ENCODE data around the gene SNAP29.

Gene SNAP29

DNA sequence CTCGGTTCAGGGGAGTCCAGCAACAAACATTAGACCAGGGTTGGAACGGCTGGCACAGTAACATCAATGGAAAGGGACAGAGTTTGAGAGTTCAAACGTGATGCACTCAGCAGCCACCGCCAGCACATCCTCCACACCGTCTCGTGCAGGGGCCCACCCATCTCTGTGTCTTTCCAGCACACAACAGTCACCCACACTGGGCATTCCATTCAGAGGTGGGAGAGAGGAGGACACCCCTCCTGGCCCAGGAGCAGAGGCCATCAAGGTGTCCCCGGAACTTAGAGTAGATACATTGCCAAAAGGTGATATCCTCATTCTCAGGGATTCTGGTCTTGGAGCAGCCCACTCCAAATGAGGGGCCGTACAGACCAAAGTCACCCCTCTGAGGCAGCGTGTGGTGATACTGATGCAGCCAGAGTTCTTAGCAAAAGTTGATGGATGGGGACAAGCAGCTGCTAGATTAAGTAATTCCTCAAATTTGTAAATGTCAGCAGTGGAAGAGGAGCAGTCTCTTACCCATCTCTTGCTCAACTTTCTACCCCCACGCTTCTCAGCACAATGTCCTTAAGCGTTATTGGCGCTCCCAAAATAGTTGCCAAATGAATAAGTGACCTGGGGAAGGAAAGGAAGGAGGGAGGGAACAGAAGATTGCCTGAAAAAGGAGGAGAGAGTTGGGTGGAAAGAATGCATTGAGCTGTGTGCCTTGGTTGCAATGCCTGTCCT, 5.5 kb downstream of the SNAP29 start:
- Histone ChIP-seq H3K27ac (ENCODE audit: low read length) (no peak overlapping the region), H4K20me1 (ENCODE audit: insufficient read depth, low read length) (no peaks in the 10 kb centered on the region), H3K9ac (ENCODE audit: low read length) (no peak overlapping the region), H3F3A (ENCODE audit: insufficient read depth, low read length) (peaks cover 18% of the 10 kb centered on the region; the same call in 1 of the 2 replicates), H3K36me3 (replicated peaks; ENCODE audit: insufficient read depth, low read length) (no peaks in the 10 kb centered on the region), H3K4me1 (ENCODE audit: low read length) (peaks cover 33% of the 10 kb centered on the region), H3K79me2 (ENCODE audit: low read length) (peaks cover 58% of the 10 kb centered on the region), H3K9me2 (replicated peaks; ENCODE audit: insufficient read depth, low read length) (no peaks in the 10 kb centered on the region), H3K4me2 (ENCODE audit: low read depth, low read length) (no peak overlapping the region), H2AFZ (ENCODE audit: low read length) (no peak overlapping the region), H3K27me3 (replicated peaks; ENCODE audit: insufficient read depth, low read length) (no peaks in the 10 kb centered on the region), H3K9me3 (replicated peaks; ENCODE audit: insufficient read depth, low read length) (no peaks in the 10 kb centered on the region), H3K4me3 (ENCODE audit: low read length) (no peak overlapping the region)
- TF ChIP-seq EZH2 (optimal IDR thresholded peaks at IDR 0.05; ENCODE audit: low read depth, low read length) = no peak
- TF ChIP-seq EZH2phosphoT487 (IDR thresholded peaks at IDR 0.05; ENCODE audit: low read length) = no peak
- TF ChIP-seq, protein P1, sequence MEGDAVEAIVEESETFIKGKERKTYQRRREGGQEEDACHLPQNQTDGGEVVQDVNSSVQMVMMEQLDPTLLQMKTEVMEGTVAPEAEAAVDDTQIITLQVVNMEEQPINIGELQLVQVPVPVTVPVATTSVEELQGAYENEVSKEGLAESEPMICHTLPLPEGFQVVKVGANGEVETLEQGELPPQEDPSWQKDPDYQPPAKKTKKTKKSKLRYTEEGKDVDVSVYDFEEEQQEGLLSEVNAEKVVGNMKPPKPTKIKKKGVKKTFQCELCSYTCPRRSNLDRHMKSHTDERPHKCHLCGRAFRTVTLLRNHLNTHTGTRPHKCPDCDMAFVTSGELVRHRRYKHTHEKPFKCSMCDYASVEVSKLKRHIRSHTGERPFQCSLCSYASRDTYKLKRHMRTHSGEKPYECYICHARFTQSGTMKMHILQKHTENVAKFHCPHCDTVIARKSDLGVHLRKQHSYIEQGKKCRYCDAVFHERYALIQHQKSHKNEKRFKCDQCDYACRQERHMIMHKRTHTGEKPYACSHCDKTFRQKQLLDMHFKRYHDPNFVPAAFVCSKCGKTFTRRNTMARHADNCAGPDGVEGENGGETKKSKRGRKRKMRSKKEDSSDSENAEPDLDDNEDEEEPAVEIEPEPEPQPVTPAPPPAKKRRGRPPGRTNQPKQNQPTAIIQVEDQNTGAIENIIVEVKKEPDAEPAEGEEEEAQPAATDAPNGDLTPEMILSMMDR (IDR thresholded peaks at IDR 0.05; ENCODE audit: low read length) = no peak
- no peak for DNase-seq

DNA sequence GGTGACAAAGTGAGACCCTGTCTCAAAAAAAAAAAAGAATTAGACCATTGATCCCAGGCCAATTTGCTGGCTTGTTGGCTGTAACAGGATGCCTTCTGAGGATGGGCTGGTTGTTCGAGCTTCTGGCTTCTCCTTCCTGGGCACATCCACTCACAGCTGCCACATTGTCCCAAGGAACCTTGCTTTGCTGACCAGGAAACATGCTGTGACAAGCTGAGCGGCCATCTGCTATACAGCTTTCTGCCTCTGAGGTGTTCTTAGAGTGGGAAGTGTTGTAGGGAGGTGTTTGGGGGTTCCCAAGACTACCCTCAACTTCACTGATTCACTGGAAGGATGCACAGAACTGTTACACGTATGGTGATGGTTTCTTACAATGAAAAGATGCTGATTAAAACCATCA, 6.5 kb downstream of the SNAP29 start:
- Histone ChIP-seq H3K79me2 (ENCODE audit: low read length) (peaks cover 48% of the 10 kb centered on the region), H3K4me3 (ENCODE audit: low read length) (no peak overlapping the region), H3K9ac (ENCODE audit: low read length) (no peak overlapping the region), H2AFZ (ENCODE audit: low read length) (no peak overlapping the region), H3K9me2 (replicated peaks; ENCODE audit: insufficient read depth, low read length) (no peaks in the 10 kb centered on the region), H3K4me2 (ENCODE audit: low read depth, low read length) (no peak overlapping the region), H3K4me1 (ENCODE audit: low read length) (peaks cover 26% of the 10 kb centered on the region), H3K27ac (ENCODE audit: low read length) (no peak overlapping the region), H3K9me3 (replicated peaks; ENCODE audit: insufficient read depth, low read length) (no peaks in the 10 kb centered on the region), H4K20me1 (ENCODE audit: insufficient read depth, low read length) (no peaks in the 10 kb centered on the region), H3K36me3 (replicated peaks; ENCODE audit: insufficient read depth, low read length) (no peaks in the 10 kb centered on the region), H3F3A (ENCODE audit: insufficient read depth, low read length) (peaks cover 18% of the 10 kb centered on the region; the same call in 1 of the 2 replicates), H3K27me3 (replicated peaks; ENCODE audit: insufficient read depth, low read length) (no peaks in the 10 kb centered on the region)
- DNase-seq = no peak
- TF ChIP-seq, protein P1 (IDR thresholded peaks at IDR 0.05; ENCODE audit: low read length) = no peak
- no peak for TF ChIP-seq EZH2phosphoT487 (IDR thresholded peaks at IDR 0.05; ENCODE audit: low read length)
- TF ChIP-seq EZH2 (optimal IDR thresholded peaks at IDR 0.05; ENCODE audit: low read depth, low read length) = no peak

DNA sequence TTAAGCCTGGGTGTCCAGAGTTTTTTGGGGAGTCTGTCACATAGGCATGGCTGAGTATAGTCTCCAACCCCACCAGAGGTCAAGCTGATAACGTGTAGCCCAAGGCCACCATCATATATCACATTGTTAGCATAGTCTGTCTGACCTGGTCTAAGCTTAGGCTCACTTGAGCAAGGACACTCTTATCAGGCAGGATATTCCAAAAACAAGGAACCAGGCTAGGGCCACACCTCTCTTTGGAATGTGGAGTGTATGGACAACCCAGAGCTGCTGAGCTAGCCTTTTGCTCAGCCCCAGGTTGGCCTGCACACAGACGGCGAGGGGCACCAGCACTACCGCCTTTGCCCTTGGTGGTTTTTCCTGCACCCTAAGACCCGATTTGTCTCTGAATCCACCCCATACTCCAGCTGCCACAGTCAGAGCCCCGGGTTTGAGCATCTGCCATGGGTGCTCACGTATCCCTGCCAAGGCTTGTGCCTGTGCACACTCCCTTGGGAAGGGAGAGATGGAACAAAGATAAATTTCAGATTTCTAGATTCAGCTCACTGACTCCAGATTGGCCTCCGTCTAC, 7.2 kb downstream of the SNAP29 start:
- H3K27ac ChIP-seq (ENCODE audit: low read length) = peak overlapping the region; percentile 85; the same call in 1 of the 2 replicates
- H2AFZ ChIP-seq (ENCODE audit: low read length) = no peak overlapping the region
- DNase-seq = no peak
- no peaks in the 10 kb centered on the region for H4K20me1 ChIP-seq (ENCODE audit: insufficient read depth, low read length)
- H3K27me3 ChIP-seq (replicated peaks; ENCODE audit: insufficient read depth, low read length) = no peaks in the 10 kb centered on the region
- H3K36me3 ChIP-seq (replicated peaks; ENCODE audit: insufficient read depth, low read length) = no peaks in the 10 kb centered on the region
- no peak overlapping the region for H3K4me3 ChIP-seq (ENCODE audit: low read length)
- no peaks in the 10 kb centered on the region for H3K9me2 ChIP-seq (replicated peaks; ENCODE audit: insufficient read depth, low read length)
- TF ChIP-seq EZH2 (optimal IDR thresholded peaks at IDR 0.05; ENCODE audit: low read depth, low read length) (no peak), EZH2phosphoT487 (IDR thresholded peaks at IDR 0.05; ENCODE audit: low read length) (no peak)
- TF ChIP-seq, protein P1 (IDR thresholded peaks at IDR 0.05; ENCODE audit: low read length) = no peak
- H3K79me2 ChIP-seq (ENCODE audit: low read length) = peaks cover 41% of the 10 kb centered on the region
- H3K9ac ChIP-seq (ENCODE audit: low read length) = no peak overlapping the region
- peaks cover 18% of the 10 kb centered on the region; the same call in 1 of the 2 replicates for H3F3A ChIP-seq (ENCODE audit: insufficient read depth, low read length)
- no peaks in the 10 kb centered on the region for H3K9me3 ChIP-seq (replicated peaks; ENCODE audit: insufficient read depth, low read length)
- peaks cover 26% of the 10 kb centered on the region for H3K4me1 ChIP-seq (ENCODE audit: low read length)
- peak overlapping the region; percentile 88; the same call in 1 of the 2 replicates for H3K4me2 ChIP-seq (ENCODE audit: low read depth, low read length)

All from MM.1S (cell line).